ENCODE data around the gene NOP9. TPM values are rescaled to one million over a fixed set of nuclear protein-coding genes. Genes with fewer than 3 reads are reported as not detected.

The NOP9 gene
- total RNA-seq, 1 experiment from 2014 or later = 16.6 TPM

GRCh38 chr14:24280797-24281460, 18.7 kb upstream of the NOP9 start:
- DNase-seq (ENCODE audit: extremely low read depth, low read depth) = no peak

DNA sequence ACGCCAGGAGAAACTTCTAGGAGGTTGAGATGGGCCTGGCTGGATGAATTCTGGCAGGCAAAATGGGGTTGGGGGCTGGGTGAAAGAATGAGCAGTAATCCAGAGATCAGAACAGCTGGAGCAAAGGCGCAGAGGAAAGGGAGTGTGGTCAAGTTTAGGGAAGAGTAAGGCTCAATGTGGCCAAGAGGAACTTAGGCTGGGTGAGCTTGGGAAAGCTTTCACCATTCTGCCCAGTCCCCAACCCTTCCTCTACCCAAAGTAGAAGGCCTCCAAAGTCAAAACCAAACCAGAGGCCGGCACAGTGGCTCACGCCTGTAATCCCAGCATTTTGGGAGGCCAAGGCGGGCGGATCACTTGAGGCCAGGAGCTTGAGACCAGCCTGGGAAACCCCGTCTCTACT, 18.0 kb upstream of the NOP9 start:
- DNase-seq (ENCODE audit: extremely low read depth, low read depth) = no peak

DNA sequence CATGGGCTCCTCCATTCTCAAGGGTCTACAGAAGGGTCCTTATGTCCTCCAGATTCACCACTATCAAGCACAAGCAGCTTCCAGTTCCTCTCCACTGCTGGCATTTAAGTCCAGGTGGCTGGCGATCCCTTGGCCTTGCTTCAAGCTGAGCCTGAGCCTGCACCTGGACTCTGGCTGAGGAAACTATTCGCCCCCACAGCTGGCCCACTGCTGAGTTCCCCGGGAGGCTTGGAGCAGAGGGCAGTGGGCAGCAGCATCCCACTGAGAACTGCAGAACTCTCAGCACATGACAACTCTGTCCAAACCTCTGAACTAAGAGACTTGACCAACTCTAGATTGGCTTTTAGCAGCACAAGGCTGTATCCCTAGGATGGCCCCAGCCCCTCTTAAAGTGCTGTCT, 16.9 kb upstream of the NOP9 start:
- no peak for DNase-seq (ENCODE audit: extremely low read depth, low read depth)

DNA sequence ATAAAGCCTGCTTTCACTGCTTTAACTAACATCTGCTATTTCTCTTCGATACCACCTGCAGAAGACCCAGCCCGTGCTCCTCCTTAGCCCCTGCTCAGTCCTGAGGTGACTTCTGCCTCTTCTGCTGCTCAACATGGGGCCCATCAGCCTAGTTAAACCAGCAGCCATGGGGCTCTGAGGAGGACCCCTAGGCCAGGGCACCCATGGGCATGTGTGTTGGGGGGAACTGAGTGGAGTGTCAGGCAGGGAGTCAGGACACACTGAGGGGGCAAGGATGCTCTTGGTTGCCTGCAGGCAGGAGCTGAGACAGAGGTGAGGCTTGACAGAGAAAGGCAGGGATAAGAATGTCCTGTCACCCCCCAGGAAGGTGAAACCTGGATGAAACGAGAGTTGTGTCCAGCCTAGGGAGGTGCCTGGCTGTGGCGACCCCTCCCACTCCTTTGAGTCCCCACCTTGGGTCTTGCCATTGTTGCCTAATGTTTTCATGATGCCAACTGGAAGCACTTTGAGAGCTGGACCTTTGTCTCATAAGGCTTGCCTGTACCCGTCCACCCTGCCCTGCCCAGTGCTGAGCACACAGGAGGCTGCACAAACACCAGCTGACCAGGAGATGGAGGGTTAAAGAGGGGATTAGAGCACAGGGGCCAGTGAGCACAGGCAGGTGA, 15.7 kb upstream of the NOP9 start:
- DNase-seq (ENCODE audit: extremely low read depth, low read depth) = no peak

DNA sequence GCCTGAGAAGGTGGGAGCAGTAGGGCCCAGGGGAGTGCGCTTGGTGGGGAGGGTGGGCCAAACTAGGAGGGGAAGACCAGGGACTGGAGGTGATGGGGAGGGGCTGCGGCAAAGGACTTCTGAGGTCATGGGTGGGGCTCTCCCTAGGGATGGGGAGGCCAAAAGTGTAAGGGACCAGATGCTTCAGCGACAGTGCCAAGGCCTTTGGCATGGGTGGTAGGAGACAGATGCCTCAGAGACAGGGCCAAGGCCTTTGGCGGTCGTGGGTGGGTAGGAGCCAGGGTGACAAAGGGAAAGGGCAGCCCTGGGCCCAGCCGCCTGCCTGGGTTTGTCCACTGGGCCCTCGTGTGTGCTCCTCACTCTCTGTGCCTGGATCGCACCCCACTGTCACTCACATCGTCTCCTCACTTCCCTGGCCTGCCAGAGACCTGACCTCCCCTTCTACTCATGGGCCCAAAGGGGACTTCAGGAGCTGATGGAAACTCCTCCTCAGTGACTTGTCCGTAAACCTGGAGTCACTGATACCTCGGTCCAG, 15.1 kb upstream of the NOP9 start:
- DNase-seq (ENCODE audit: extremely low read depth, low read depth) = no peak

DNA sequence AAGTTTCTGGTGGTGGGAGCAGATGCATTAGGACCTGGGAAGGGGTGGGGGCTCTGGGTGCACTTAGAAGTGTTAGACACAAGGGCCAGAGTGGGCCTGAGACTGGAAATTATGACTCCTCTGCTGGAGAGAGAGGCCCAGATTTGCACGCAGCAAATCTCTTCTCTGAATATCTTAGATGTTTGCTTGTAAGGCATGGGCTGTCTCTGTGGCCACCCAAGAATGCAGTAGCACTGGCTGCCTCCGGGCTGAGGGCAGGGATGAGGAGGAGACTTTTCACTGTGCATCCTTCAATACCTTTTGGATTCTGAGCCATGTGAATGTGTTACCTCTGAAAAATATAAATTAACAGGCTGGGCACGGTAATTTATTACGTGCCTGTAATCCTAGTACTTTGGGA, 14.3 kb upstream of the NOP9 start:
- no peak for DNase-seq (ENCODE audit: extremely low read depth, low read depth)

DNA sequence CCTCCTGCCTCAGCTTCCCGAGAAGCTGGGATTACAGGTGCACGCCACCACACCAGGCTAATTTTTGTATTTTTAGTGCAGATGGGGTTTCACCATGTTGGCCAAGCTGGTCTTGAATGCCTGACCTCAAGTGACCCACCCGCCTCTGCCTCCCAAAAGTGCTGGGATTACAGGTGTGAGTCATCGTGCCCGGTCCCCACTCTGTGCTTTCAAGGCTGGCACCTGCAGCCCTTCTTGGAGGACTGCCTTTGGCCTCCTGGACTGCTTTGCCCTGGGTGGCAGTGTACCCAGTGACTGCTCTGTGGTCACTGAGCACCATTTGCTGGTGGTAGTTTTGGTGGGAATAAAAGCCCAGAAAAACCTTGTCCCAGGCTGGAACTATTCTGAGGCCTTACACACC, 12.7 kb upstream of the NOP9 start:
- no peak for DNase-seq (ENCODE audit: extremely low read depth, low read depth)

GRCh38 chr14:24289649-24290280, 9.9 kb upstream of the NOP9 start:
- DNase-seq (ENCODE audit: extremely low read depth, low read depth) = no peak

DNA sequence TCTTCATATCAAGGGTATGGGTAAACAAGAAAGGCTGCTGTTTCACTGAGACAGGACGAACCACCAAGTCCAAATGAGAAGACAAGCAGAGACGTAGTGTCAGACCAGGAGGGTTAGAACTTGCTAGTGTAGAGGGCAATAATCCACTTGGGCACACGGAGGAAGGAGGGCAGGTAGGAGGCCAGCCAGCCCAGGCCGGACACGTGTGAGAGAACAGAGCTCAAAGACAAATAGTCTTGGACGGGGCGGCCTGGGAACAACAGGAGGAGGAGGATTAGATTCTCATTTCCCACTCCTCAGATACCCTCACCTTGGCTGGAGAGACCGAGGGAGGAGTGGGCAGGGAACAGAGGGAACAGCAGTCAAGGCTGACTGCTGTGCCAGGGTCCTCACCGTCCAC, 8.9 kb upstream of the NOP9 start:
- DNase-seq (ENCODE audit: extremely low read depth, low read depth) = no peak

- no peak for DNase-seq (ENCODE audit: extremely low read depth, low read depth)
Observed at GRCh38 chr14:24291446-24292117, 8.1 kb upstream of the NOP9 start.

DNA sequence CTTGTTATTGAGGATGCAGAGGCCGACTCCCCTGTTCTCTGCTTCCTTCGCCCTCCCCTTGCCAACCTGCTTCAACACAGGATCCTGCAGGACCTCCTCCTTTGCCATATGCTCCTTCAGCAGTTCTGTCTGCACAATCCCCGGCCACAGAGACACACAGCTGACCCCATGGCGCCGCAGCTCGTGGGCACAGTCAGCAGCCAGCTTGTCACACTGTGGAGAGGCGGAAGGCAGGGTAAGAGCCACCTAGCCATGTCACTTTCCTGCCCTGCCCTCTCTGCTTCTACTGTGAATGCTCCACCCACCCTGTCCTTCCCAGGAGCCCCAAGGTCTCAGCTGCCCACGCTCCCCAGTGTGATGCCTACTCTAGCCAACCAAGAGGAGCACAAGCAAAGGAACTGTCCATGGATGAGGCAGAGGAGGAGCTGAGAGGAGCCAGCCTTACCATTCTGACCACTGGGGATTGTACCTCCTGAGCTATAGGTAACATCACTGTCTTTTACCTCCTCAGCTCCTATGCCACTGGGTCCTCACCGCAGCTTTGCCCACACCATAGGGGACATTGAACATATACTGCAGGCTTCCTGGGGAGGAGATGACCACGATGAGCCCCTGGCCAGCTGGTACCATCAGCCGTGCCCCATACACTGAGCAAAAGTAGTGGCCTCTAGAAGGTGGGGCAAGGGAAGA, 7.4 kb upstream of the NOP9 start:
- DNase-seq (ENCODE audit: extremely low read depth, low read depth) = no peak

DNA sequence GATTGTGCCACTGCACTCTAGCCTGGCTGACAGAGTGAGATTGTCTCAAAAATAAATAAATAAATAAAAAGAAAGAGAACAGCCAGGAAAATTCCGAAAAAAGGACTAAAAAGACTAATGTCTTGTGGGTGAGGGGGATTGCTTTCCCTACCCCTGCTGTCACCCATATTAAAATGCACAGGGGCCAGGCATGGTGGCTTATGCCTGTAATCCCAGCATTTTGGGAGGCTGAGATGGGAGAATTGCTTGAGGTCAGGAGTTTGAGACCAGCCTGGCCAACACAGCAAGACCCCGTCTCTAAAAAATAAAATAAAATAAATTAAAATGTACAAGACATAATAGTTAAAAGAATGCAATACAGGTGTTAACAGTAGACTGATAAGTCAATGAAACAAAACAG, 6.1 kb upstream of the NOP9 start:
- DNase-seq (ENCODE audit: extremely low read depth, low read depth) = no peak

GRCh38 chr14:24296341-24297157, 3.1 kb upstream of the NOP9 start:
- peak; percentile 84 for DNase-seq (ENCODE audit: extremely low read depth, low read depth)

DNA sequence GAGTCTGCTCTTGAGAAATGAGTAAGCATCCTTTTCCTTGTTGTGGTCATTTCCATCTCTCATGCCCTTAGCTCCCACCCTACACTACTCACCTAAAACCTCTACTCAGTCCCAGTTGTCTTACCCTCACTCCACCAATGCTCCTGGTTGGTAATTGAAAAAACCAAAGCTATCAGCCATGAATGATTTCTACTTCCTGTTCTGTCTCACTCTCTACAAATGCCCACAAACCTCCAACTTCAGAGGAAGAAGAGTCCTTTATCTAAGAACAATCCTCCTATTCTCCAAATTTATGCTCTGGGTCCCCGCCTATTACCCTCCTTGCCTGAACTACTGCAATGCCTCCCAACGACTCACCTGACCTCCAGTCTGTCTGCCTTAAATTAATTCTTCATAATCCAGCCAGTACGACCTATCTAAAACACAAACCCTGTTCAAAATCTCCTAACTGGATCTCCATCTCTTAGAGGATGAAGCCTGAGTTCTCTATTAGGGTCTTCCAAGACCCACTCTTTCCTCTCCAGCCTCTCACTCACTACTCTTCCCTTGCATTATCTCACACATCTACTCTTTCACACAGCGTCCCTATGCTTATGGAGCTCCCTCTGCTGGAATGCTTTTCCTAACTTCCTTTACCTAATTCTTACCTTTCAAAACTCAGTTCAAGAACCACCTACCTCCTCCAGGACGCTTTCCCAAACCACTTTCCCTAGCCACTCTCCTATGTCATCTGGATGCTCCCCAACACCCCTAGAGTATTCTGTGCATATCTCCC, 2.3 kb upstream of the NOP9 start:
- peak; percentile 54 for DNase-seq (ENCODE audit: extremely low read depth, low read depth)

DNA sequence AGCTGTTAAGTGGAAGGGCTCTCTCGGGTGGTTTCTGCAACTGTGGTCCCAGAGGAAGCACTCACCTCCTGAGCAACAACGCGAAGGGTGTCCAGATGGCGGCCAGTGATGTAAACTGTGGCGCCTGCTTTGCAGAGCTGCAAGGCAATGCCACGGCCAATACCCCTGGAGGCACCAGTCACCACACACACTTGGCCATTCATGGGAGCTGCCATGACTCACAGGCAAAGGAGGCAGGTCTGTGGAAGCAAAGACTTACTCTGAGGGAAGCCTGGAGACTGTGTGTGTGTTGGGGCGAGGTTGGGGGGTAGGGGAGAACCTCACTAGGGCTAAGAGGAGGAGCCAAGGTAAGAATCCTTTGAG, 777 bp upstream of the NOP9 start:
- peak; percentile 33 for DNase-seq (ENCODE audit: extremely low read depth, low read depth)

- DNase-seq (ENCODE audit: extremely low read depth, low read depth) = no peak
Observed at GRCh38 chr14:24300326-24300980, 803 bp downstream of the NOP9 start.

- no peak for DNase-seq (ENCODE audit: extremely low read depth, low read depth)
Observed at GRCh38 chr14:24304019-24304387, 4.4 kb downstream of the NOP9 start.

GRCh38 chr14:24307156-24307574, 7.5 kb downstream of the NOP9 start:
- no peak for DNase-seq (ENCODE audit: extremely low read depth, low read depth)

Measured in NCI-H460 (cell line).